Neutrophil (primary cell): ENCODE results near the gene PIGB.

Experiments used
- H3K27ac ChIP-seq: fragments of 200-600 bp; sonication (generic); 2 replicates; pipeline ENCODE4 v1.5.1; 2016; ENCODE audit warnings: mild to moderate bottlenecking, moderate library complexity
- H3K27me3 ChIP-seq: fragments of 200-600 bp; sonication (generic); 2 replicates; pipeline ENCODE4 v1.6.0; 2016; ENCODE audit warnings: mild to moderate bottlenecking
- H3K36me3 ChIP-seq: fragments of 200-600 bp; sonication (generic); 2 replicates; pipeline ENCODE4 v1.5.1; 2017
- H3K4me1 ChIP-seq, 2 experiments: fragments of 200-600 bp in 1 of 2; sonication (generic) in 1 of 2; 1 replicate in 1 of 2; 2 replicates in 1 of 2; pipeline versions ENCODE4 v1.5.1 to v1.6.1; 2013 to 2016; ENCODE audit warnings: low read depth in 1 of 2, low read length in 1 of 2, mild to moderate bottlenecking in 1 of 2, moderate library complexity in 1 of 2; ENCODE audit not compliant: control insufficient read depth in 1 of 2, insufficient read depth in 1 of 2
- H3K4me3 ChIP-seq, 2 experiments: fragments of 200-600 bp in 1 of 2; sonication (generic) in 1 of 2; 1 replicate in 1 of 2; 2 replicates in 1 of 2; pipeline ENCODE4 v1.5.1; 2013 to 2016; ENCODE audit warnings: low read depth in 1 of 2, low read length in 1 of 2, mild to moderate bottlenecking in 1 of 2, moderate library complexity in 1 of 2
- H3K9me3 ChIP-seq: fragments of 200-600 bp; sonication (generic); 2 replicates; pipeline ENCODE4 v1.5.1; 2016
- TF ChIP-seq, protein P1 (sequence below): fragments of 200-600 bp; sonication (generic); IDR thresholded peaks from 2 replicates; pipeline ENCODE4 v1.5.1; 2016; ENCODE audit warnings: antibody characterized with exemption

PIGB gene

GRCh38 chr15:55343168-55343567, 24.1 kb downstream of the PIGB start:
- TF ChIP-seq, protein P1, sequence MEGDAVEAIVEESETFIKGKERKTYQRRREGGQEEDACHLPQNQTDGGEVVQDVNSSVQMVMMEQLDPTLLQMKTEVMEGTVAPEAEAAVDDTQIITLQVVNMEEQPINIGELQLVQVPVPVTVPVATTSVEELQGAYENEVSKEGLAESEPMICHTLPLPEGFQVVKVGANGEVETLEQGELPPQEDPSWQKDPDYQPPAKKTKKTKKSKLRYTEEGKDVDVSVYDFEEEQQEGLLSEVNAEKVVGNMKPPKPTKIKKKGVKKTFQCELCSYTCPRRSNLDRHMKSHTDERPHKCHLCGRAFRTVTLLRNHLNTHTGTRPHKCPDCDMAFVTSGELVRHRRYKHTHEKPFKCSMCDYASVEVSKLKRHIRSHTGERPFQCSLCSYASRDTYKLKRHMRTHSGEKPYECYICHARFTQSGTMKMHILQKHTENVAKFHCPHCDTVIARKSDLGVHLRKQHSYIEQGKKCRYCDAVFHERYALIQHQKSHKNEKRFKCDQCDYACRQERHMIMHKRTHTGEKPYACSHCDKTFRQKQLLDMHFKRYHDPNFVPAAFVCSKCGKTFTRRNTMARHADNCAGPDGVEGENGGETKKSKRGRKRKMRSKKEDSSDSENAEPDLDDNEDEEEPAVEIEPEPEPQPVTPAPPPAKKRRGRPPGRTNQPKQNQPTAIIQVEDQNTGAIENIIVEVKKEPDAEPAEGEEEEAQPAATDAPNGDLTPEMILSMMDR: no peak
- Histone ChIP-seq H3K27me3 (no peaks in the 10 kb centered on the region), H3K4me1 (peaks cover 12 to 17% of the 10 kb centered on the region in 2 experiments), H3K27ac (peak overlapping the region; percentile 80), H3K9me3 (no peaks in the 10 kb centered on the region), H3K36me3 (peaks cover 76% of the 10 kb centered on the region), H3K4me3 (no peak overlapping the region)

DNA sequence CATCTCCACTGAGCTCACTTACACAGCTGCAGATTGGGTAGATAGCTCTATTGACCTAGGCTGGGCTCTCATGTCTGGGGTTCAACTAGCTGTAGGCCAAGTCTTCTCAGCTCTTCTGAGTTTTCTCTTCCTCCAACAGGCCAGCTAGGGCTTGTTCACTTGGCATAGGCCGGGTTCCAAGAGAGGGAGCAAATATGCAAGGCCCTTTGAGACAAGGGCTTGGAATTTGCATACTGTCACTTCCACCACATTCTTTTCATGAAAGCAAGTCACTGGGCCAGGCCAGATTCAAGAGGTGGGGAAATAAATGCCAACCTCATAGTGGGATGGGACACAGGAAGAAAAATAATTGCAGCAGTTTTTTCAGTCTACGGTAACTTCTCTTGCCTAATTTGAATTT, 25.2 kb downstream of the PIGB start:
- Histone ChIP-seq H3K9me3 (no peaks in the 10 kb centered on the region), H3K36me3 (peaks cover 74% of the 10 kb centered on the region), H3K4me1 (peaks cover 12 to 17% of the 10 kb centered on the region in 2 experiments), H3K4me3 (no peak overlapping the region), H3K27ac (peak overlapping the region; percentile 80), H3K27me3 (no peaks in the 10 kb centered on the region)
- TF ChIP-seq, protein P1: no peak

DNA sequence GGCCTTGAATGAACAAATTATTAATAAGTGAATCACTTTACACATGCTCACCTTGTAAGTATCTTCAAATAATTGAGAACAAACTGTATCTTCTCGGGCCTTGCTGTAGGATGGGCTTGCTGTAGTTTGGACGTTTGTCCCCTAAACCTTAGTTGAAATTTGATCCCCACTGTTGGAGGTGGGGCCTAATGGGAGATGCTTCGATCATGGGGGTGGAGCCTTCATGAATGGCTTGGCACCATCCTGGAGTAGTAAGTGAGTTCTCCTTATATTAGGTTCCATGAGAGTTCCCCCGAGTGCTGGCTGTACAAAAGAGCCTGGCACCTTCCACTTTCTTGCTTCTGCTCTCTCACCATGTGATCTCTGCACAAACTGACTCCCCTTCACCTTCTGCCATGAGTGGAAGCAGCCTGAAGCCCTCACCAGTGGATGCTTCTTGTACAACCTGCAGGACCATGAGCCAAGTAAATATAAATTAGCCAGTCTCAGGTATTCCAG, 29.3 kb downstream of the PIGB start:
- Histone ChIP-seq H3K9me3 (no peaks in the 10 kb centered on the region), H3K36me3 (peaks cover 80% of the 10 kb centered on the region)

DNA sequence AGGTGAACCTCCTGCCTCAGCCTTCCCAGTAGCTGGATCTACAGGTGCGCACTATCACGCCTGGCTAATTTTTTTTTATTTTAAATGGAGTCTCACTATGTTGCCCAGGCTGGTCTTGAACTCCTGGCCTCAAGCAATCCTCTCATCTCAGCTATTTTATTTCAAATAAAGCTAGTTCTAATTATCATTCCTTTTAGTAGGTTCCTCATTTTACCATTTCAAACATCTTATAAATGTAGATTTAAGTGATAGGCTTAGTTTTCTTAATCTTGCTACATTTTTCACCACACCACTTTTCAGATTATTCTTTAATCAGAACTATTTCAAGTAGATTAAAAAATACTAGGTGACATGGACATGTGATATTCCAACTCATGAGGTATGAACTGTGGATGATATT, 30.3 kb downstream of the PIGB start:
- no peaks in the 10 kb centered on the region for H3K27me3 ChIP-seq
- TF ChIP-seq, protein P1: no peak
- no peak overlapping the region for H3K4me3 ChIP-seq
- H3K36me3 ChIP-seq: peaks cover 85% of the 10 kb centered on the region
- no peaks in the 10 kb centered on the region for H3K9me3 ChIP-seq
- peaks cover 3 to 7% of the 10 kb centered on the region in 2 experiments for H3K4me1 ChIP-seq
- peak overlapping the region; percentile 37 for H3K27ac ChIP-seq

More for the DNA sequence above, 29.3 kb downstream of the PIGB start:
- TF ChIP-seq, protein P1: no peak
- Histone ChIP-seq H3K27ac (peak overlapping the region; percentile 37), H3K4me3 (no peak overlapping the region), H3K4me1 (peaks cover 12 to 16% of the 10 kb centered on the region in 2 experiments), H3K27me3 (no peaks in the 10 kb centered on the region)

DNA sequence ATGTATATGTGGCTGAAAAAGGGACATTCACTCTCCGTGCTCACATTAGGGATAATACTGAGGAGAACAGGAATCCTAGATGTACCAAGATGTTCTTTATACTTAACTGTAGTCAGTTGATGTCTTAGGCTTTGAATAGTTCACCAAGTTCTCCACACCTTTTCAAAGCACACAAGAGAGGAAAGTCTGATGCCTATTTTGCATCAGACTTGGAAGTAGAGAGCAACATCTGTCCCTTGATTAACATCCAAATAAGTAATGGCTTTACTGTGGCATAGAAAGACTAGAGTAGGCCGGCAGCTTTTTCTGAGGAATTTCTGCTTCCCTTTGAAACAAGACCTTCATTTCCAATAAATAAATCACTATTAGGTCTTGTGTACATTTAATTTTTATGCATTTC, 34.0 kb downstream of the PIGB start:
- TF ChIP-seq, protein P1: no peak
- H3K27me3 ChIP-seq: no peaks in the 10 kb centered on the region
- no peaks in the 10 kb centered on the region for H3K9me3 ChIP-seq
- no peaks in the 10 kb centered on the region for H3K4me1 ChIP-seq
- H3K36me3 ChIP-seq: peaks cover 88% of the 10 kb centered on the region
- H3K4me3 ChIP-seq: no peak overlapping the region
- H3K27ac ChIP-seq: peak overlapping the region; percentile 40
